NCI-H146 (cell line): ENCODE measurements around the gene SFTPA1.
"Not testable (repeated sequence)": the region's sequence is repeated elsewhere in the genome, so short reads cannot be mapped to it uniquely, and the experiment has no call there.

Experiments used
- DNase-seq: peaks from one replicate; lab custom pipeline; 2025; lab: John Stamatoyannopoulos, UW

Gene SFTPA1

GRCh38 chr10:79611193-79611976 is 646 bp downstream of the SFTPA1 start:
- not testable (repeated sequence) for DNase-seq

- no peak for DNase-seq
These were observed 4.8 kb downstream of the SFTPA1 start for GRCh38 chr10:79615577-79615976.

DNA sequence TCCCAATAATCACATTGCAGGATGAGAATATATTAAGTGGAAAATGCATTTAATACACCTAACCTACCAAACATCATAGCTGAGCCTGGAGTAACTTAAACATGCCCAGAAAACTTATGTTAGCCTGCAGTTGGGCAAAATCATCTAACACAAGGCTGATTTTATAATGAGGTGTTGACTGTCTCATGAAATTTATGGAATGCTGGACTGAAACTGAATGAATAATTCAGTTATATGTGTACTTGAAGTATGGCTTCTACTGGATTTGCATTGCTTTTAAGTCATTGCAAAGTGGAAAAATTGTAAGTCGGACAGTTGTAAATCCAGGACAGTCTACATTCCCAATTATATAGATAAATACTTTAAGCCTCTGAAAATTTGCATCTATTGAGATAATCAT is 5.4 kb downstream of the SFTPA1 start:
- DNase-seq: no peak

- DNase-seq: not testable (repeated sequence)
These were observed 12.9 kb downstream of the SFTPA1 start for GRCh38 chr10:79623663-79624062.

- DNase-seq: no peak
These were observed 16.3 kb downstream of the SFTPA1 start for GRCh38 chr10:79627075-79627474.

- DNase-seq: no peak
These were observed 17.3 kb downstream of the SFTPA1 start for GRCh38 chr10:79628083-79628482.

GRCh38 chr10:79628988-79629954 is 18.5 kb downstream of the SFTPA1 start:
- no peak for DNase-seq

DNA sequence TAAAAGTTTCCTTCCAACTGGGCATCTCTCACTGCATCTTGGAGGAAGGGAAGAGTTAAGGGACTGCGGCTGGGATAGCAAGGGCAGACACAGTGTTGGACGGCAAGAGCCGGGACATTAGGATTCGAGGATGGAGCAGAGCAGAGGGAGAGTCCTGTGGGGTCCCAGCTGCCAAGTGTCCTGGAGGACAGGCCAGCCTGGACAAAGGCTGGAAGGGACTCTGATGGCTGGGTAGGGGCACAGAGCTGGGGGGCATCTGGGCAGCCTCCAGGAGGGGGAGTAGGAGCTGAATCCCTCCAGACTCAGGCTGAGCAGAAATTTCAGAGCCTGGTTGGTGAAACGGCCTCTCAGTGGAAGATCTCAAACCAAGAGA is 19.2 kb downstream of the SFTPA1 start:
- DNase-seq: no peak

GRCh38 chr10:79636654-79637199 is 26.0 kb downstream of the SFTPA1 start:
- not testable (repeated sequence) for DNase-seq

DNA sequence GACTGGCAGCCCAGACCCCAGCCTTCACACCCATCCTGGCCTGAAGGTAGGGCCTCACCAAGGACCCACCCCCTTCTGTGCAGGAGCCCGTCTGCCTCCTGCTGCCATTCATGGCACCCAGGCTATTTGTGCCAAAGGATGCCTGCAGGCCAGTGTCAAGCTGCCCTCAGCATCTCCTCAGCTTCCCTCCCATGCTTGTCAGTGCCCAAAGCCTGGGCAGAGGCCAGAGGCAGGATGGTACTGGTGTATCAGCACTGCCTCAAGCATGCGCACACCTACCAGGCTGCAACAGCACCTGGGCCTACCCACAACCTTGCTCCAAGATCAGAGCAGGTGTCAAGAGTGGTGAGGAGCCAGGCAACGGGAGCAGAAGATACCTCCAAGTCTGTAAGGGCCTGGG is 27.6 kb downstream of the SFTPA1 start:
- DNase-seq: no peak

DNA sequence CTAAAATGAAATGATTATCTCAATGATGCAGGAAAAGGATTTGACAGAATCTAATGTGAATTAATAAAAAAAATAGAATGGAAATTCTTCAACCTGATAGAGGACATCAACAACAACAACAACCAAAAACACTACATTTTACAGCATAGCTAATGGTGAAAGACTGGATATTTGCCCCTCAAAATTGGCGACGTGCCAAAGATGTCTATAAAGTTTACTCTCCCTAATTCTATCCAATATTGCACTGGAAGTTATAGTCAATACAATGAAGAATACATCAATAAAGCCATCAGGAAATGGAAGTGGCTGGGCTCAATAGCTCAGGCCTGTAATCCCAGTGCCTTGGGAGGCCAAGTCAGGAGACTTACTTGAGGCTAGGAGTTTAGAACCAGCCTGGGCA is 42.0 kb downstream of the SFTPA1 start:
- not testable (repeated sequence) for DNase-seq

- not testable (repeated sequence) for DNase-seq
These were observed 52.5 kb downstream of the SFTPA1 start for GRCh38 chr10:79663287-79663686.

GRCh38 chr10:79664686-79665085 is 53.9 kb downstream of the SFTPA1 start:
- DNase-seq: not testable (repeated sequence)
